HG02763 (cell line): Measurements from ENCODE around the gene CADM2.
"Not testable (repeated sequence)": the region's sequence is repeated elsewhere in the genome, so short reads cannot be mapped to it uniquely, and the experiment has no call there.

Experiments
- ATAC-seq: cut with Tn5 transposase; IDR thresholded peaks from one replicate; pipeline ENCODE4 v1.9.1; 2021; ENCODE audit warnings: mild to moderate bottlenecking, moderate library complexity; ENCODE audit not compliant: unreplicated experiment

Gene CADM2

GRCh38 chr3:85626662-85627061 is 667.9 kb downstream of the CADM2 start:
- ATAC-seq, result no peak

DNA sequence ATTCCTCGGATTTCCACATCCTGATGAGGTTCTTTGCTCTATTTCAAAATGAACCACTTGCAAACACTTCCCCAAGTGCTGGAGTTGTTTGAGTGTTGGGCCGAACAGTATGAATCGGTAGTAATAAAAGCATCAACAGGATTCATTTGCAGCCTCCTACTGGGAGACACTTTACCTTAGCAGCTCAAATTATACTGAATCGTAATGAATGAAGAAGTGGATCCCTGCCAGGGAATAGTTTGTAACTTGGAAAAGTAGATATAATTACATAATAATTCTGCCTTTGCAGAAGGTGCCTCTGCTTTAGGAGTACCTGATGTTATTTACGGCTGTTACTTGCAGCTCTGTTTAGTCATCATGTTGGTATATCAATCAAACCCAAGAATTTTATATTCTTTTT is 669.1 kb downstream of the CADM2 start:
- ATAC-seq, result no peak

DNA sequence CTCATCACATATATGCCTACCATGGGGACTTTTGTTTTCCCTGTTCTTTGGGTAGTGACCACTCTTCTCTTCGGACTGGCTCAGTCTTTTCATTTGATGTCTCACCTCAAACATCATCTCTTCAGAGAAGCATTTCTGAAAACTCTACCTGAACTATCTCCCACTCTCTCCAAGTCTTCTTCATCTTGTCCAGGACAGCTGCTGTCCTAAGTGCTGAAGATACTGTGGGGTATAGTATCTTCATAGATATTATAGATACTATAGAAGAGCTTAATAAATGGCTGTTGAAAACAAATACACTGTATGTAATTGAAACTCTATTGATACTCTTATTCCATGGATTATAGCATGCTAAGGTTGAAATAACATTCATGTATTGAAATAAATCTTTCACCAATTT is 672.3 kb downstream of the CADM2 start:
- no peak for ATAC-seq

DNA sequence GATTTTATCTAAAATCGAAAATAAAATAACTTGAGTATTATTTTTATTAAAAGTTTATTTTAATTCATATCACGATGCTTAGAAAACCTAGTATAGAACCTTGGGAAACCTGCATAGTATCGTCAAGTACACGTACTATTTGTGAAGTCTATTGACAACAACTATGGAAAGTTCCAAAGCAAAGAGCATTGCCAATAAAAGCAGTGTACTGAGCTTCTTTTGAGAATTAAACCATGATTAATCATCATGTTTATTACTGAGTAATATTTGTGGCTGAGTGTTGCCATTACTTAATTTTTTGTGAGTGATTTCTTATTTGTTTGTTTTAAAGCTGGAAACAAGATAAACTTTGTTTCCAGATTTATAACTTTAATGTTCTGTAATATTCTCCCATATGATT is 674.1 kb downstream of the CADM2 start:
- no peak for ATAC-seq

DNA sequence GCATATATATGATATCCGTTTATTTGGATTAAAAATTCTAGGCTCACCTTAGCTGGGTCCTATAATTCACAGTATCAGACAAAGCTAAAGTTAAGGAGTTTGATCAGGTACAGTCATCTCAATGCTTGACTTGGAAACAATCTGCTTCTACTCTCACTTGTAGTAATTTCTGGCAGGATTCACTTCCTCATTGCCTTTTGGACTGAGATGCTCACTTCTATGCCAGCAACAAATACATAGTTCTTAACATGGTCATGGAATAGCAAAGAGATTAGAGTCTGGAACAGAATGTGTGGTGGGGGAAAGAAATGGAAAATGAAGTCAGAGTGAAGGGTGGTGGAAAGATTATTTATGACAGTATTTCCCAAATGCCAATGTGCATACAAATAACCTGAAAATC is 693.6 kb downstream of the CADM2 start:
- ATAC-seq, result no peak

DNA sequence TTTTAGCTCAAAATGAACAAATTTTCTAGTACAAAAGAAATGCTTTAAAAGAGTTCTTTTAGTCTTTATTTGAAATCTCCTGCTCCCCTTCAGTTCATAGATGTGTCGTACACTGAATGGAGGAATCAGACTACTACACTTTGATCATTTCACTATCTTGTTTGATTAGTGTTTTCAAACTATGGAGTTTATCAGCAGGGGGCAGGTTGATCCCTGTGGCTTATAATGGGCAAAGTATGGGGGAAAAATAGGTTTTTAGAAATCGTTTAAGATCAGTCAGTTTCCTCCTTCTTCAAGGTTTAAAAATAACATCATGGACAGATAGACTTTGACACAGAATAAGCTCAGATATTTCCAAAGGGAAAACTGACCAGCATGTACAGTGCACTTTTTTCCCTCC is 701.7 kb downstream of the CADM2 start:
- ATAC-seq, result no peak

DNA sequence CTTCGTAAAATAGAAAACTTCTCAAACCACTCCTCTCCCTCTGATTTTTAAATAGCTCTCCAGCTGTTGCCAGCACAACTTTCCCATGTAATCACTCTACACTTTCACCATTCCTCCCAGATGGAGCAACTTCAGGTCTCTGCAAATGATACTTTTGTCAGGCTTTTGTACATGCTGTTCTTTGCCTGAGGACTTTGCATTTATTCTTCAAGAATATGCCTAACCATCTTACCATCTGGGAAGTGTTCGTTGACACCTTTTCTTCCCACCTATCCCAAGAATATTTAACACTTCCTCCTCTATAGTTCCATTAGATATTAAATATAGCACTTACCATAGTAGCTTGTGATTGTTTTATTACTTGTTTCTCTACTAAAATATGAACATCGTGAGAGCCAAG is 703.7 kb downstream of the CADM2 start:
- no peak for ATAC-seq

GRCh38 chr3:85667744-85668143 is 709.0 kb downstream of the CADM2 start:
- no peak for ATAC-seq

- no peak for ATAC-seq
Observed at GRCh38 chr3:85670634-85671205, 711.9 kb downstream of the CADM2 start.

GRCh38 chr3:85672761-85673160 is 714.0 kb downstream of the CADM2 start:
- ATAC-seq, result no peak

DNA sequence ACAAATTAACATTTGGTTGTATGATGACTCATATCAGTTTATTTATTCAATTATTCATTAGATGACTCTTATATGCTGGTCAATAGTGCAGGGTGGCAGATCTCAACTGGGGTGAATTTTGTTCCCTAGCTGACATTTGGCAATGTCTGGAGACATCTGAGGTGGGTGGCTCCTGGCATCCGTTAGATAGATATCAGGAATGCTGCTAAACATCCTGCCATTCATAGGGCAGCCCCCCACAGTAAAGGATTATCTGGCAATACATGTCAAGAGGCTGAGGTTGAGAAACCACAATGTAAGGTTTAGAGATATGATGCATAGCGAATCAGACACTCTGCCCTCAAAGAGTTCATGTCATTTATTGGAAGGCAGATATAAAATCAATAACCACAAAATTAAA is 719.9 kb downstream of the CADM2 start:
- ATAC-seq, result no peak

DNA sequence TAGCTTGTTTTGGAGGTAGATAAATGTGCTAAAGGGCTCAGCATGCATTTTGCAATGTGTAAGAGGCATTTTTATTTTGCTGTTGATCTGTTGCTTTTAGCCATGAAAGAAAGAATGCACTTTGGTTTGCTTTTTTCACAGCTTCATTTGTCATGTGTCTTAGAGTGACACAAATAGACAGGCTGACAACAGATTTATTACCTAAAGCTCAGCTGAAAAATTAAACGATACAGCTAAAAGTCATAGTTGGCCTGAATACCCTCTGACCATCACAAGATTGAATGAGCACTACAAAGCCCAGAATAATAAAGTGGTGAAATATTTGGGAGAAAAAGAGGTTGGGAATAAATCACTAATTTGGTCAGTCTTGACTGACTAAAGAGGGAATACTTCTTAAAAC is 723.1 kb downstream of the CADM2 start:
- ATAC-seq, result no peak

- ATAC-seq, result no peak
Observed at GRCh38 chr3:85691196-85691595, 732.4 kb downstream of the CADM2 start.

DNA sequence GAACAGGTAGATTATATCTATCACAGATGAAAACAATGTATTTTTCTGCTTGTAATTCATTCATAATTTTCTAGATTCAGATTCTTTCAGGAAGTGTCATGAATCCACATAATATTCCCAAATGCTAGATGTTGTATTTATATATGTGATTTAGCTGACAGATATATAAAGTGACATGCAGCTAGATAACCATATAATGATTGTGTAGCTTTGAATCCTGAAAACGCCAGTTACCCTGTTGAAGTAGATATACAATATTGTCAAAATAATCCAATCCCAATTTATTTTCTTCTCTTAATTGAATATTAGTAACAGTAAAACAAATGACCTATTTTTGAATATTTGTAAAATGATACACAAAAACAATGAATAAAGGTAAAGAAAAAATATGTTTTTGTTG is 738.4 kb downstream of the CADM2 start:
- ATAC-seq, result no peak

- no peak for ATAC-seq
Observed at GRCh38 chr3:85706130-85706529, 747.3 kb downstream of the CADM2 start.

- not testable (repeated sequence) for ATAC-seq
Observed at GRCh38 chr3:85708325-85708724, 749.5 kb downstream of the CADM2 start.

DNA sequence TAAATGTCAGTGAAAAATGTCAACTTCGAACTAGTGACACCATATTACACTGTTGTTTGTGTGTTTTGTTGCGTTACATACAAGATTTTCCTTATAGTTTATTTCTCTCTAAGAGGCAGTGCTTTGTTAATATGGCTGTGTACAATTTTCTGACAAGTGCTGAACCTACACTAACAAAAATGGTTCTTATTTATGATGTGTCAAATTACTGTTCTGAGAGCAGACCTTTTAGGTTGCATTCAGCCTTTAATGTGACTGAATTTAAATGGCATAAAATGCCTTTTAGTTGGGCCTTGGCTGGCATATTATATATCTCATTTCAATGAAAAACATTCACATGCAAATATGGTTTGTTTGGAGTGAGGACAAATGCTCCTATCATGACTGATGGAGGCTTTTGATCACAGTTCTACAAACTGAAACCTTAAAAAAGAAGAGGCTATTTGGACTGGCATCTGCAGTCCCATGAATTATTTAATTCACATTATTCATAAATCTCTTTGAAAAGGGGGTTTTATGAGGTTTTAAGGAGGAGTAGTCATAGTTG is 750.6 kb downstream of the CADM2 start:
- no peak for ATAC-seq

- ATAC-seq, result no peak
Observed at GRCh38 chr3:85710490-85710889, 751.7 kb downstream of the CADM2 start.

- no peak for ATAC-seq
Observed at GRCh38 chr3:85721409-85722145, 762.8 kb downstream of the CADM2 start.

DNA sequence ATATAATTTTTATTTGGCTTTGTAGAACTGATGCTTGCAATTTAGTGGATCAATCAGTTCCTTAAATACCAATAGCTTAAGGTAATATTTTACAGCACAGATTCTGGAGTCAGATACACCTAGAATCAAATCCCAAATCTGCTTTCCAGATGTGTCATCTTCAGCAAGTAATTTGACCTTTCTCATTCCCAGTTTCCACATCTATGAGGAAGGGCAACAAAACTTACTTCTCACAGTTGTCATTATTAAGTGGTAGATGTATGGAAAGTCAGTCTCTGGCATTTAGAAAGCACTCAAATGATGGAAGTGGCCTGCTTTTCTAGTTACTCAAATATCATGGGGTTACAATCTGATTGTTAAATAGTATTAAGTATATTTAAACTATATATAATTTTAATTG is 767.0 kb downstream of the CADM2 start:
- ATAC-seq, result no peak

- no peak for ATAC-seq
Observed at GRCh38 chr3:85726241-85726640, 767.5 kb downstream of the CADM2 start.

GRCh38 chr3:85737846-85738245 is 779.1 kb downstream of the CADM2 start:
- no peak for ATAC-seq

- no peak for ATAC-seq
Observed at GRCh38 chr3:85740561-85740960, 781.8 kb downstream of the CADM2 start.
